ENCODE measurements around the gene BRME1.

Gene BRME1

GRCh38 chr19:13899393-13899792 is 6.5 kb downstream of the BRME1 start:
- TF ChIP-seq TEAD4 (IDR thresholded peaks at IDR 0.05) (no peak), TCF12 (IDR thresholded peaks at IDR 0.05; ENCODE audit: low read depth) (no peak), RAD21 (IDR thresholded peaks at IDR 0.05; ENCODE audit: low read depth) (no peak), ZBTB7A (IDR thresholded peaks at IDR 0.05; ENCODE audit: low read depth) (no peak), REST (IDR thresholded peaks at IDR 0.05; ENCODE audit: low read depth) (no peak), CREB1 (IDR thresholded peaks at IDR 0.05; ENCODE audit: low read depth) (no peak), YY1 (IDR thresholded peaks at IDR 0.05; ENCODE audit: low read depth) (no peak), CEBPB (IDR thresholded peaks at IDR 0.05) (no peak), EP300 (IDR thresholded peaks at IDR 0.05; ENCODE audit: borderline replicate concordance) (no peak)
- TF ChIP-seq, protein P1, sequence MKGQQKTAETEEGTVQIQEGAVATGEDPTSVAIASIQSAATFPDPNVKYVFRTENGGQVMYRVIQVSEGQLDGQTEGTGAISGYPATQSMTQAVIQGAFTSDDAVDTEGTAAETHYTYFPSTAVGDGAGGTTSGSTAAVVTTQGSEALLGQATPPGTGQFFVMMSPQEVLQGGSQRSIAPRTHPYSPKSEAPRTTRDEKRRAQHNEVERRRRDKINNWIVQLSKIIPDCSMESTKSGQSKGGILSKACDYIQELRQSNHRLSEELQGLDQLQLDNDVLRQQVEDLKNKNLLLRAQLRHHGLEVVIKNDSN (IDR thresholded peaks at IDR 0.05): no peak

GRCh38 chr19:13896227-13896626 is 9.7 kb downstream of the BRME1 start:
- TF ChIP-seq ZBTB7A (IDR thresholded peaks at IDR 0.05; ENCODE audit: low read depth): no peak

GRCh38 chr19:13894552-13894951 is 11.4 kb downstream of the BRME1 start:
- TF ChIP-seq TAF1 (IDR thresholded peaks at IDR 0.05; ENCODE audit: low read depth) (no peak), TCF12 (IDR thresholded peaks at IDR 0.05; ENCODE audit: low read depth) (no peak), CREB1 (IDR thresholded peaks at IDR 0.05; ENCODE audit: low read depth) (no peak), CEBPB (IDR thresholded peaks at IDR 0.05) (no peak), MAX (IDR thresholded peaks at IDR 0.05) (no peak), EGR1 (IDR thresholded peaks at IDR 0.05) (no peak), REST (IDR thresholded peaks at IDR 0.05; ENCODE audit: low read depth) (no peak)

DNA sequence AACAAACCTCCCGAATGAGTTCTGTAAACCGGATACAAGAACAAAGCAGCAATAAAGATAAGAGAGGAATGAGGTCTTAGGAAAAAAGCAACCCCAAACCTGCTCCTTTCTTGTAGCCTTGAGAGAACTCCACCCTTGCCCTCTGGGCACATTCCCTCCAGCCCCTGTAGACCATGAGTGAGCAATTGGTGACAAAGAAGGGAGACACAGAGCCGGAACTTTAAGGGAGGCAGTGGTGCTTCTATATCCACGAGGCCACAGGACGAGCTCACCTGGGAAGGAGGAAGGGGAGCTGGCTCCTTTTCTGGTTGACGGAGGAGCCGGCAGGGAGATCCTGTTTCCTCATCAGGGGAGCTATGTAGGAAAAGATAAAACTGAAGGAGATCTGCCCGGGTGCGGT is 13.0 kb downstream of the BRME1 start:
- TF ChIP-seq YY1 (IDR thresholded peaks at IDR 0.05; ENCODE audit: low read depth): no peak
- TF ChIP-seq TCF12 (IDR thresholded peaks at IDR 0.05; ENCODE audit: low read depth): no peak
- no peak for TF ChIP-seq RAD21 (IDR thresholded peaks at IDR 0.05; ENCODE audit: low read depth)
- TF ChIP-seq EGR1 (IDR thresholded peaks at IDR 0.05): no peak
- no peak for TF ChIP-seq EP300 (IDR thresholded peaks at IDR 0.05; ENCODE audit: borderline replicate concordance)
- TF ChIP-seq ZBTB7A (IDR thresholded peaks at IDR 0.05; ENCODE audit: low read depth): no peak
- TF ChIP-seq CREB1 (IDR thresholded peaks at IDR 0.05; ENCODE audit: low read depth): no peak
- TF ChIP-seq NFIC (IDR thresholded peaks at IDR 0.05): no peak
- TF ChIP-seq, protein P1 (IDR thresholded peaks at IDR 0.05): no peak
- no peak for TF ChIP-seq MAX (IDR thresholded peaks at IDR 0.05)
- TF ChIP-seq REST (IDR thresholded peaks at IDR 0.05; ENCODE audit: low read depth): no peak
- TF ChIP-seq TEAD4 (IDR thresholded peaks at IDR 0.05): no peak
- TF ChIP-seq TAF1 (IDR thresholded peaks at IDR 0.05; ENCODE audit: low read depth): no peak
- TF ChIP-seq CEBPB (IDR thresholded peaks at IDR 0.05): no peak
- no peak for TF ChIP-seq FOXM1 (IDR thresholded peaks at IDR 0.05; ENCODE audit: borderline replicate concordance, low read depth)

- TF ChIP-seq REST (IDR thresholded peaks at IDR 0.05; ENCODE audit: low read depth) (no peak), TAF1 (IDR thresholded peaks at IDR 0.05; ENCODE audit: low read depth) (no peak), EP300 (IDR thresholded peaks at IDR 0.05; ENCODE audit: borderline replicate concordance) (no peak), MAX (IDR thresholded peaks at IDR 0.05) (no peak), RAD21 (IDR thresholded peaks at IDR 0.05; ENCODE audit: low read depth) (no peak), ZBTB7A (IDR thresholded peaks at IDR 0.05; ENCODE audit: low read depth) (no peak), YY1 (IDR thresholded peaks at IDR 0.05; ENCODE audit: low read depth) (no peak), CREB1 (IDR thresholded peaks at IDR 0.05; ENCODE audit: low read depth) (no peak), TCF12 (IDR thresholded peaks at IDR 0.05; ENCODE audit: low read depth) (no peak), FOXM1 (IDR thresholded peaks at IDR 0.05; ENCODE audit: borderline replicate concordance, low read depth) (no peak), CEBPB (IDR thresholded peaks at IDR 0.05) (no peak), NFIC (IDR thresholded peaks at IDR 0.05) (no peak), EGR1 (IDR thresholded peaks at IDR 0.05) (no peak)
- TF ChIP-seq, protein P1 (IDR thresholded peaks at IDR 0.05): no peak
Measured at GRCh38 chr19:13890136-13890535, 15.8 kb downstream of the BRME1 start.

All from Ishikawa (cell line).